ENCODE results near the gene PPP6R3.
"Not testable (repeated sequence)": the region's sequence is repeated elsewhere in the genome, so short reads cannot be mapped to it uniquely, and the experiment has no call there.

The PPP6R3 gene

GRCh38 chr11:68436162-68436888 lies 24.2 kb upstream of the PPP6R3 start:
- no peak for DNase-seq (ENCODE audit: low read depth in 2 of 2)

GRCh38 chr11:68436985-68437926 lies 23.3 kb upstream of the PPP6R3 start:
- no peak for DNase-seq (ENCODE audit: low read depth in 2 of 2)

- no peak for DNase-seq (ENCODE audit: low read depth in 2 of 2)
Observed at GRCh38 chr11:68437927-68438657, 22.5 kb upstream of the PPP6R3 start.

- DNase-seq (ENCODE audit: low read depth in 2 of 2), result no peak
Observed at GRCh38 chr11:68438658-68439259, 21.8 kb upstream of the PPP6R3 start.

GRCh38 chr11:68439355-68440065 lies 21.0 kb upstream of the PPP6R3 start:
- no peak for DNase-seq (ENCODE audit: low read depth in 2 of 2)

GRCh38 chr11:68440224-68440623 lies 20.3 kb upstream of the PPP6R3 start:
- no peak for DNase-seq (ENCODE audit: low read depth in 2 of 2)

- DNase-seq (ENCODE audit: low read depth in 2 of 2), result no peak
Observed at GRCh38 chr11:68441466-68442230, 18.9 kb upstream of the PPP6R3 start.

- DNase-seq (ENCODE audit: low read depth in 2 of 2), result no peak
Observed at GRCh38 chr11:68442433-68442832, 18.1 kb upstream of the PPP6R3 start.

- DNase-seq (ENCODE audit: low read depth in 2 of 2), result no peak
Observed at GRCh38 chr11:68444566-68444965, 16.0 kb upstream of the PPP6R3 start.

GRCh38 chr11:68445531-68446035 lies 15.0 kb upstream of the PPP6R3 start:
- DNase-seq (ENCODE audit: low read depth in 2 of 2), result no peak

- no peak for DNase-seq (ENCODE audit: low read depth in 2 of 2)
Observed at GRCh38 chr11:68446046-68446725, 14.4 kb upstream of the PPP6R3 start.

- DNase-seq (ENCODE audit: low read depth in 2 of 2), result peak; percentile 49 to 64
Observed at GRCh38 chr11:68447015-68447801, 13.3 kb upstream of the PPP6R3 start.

GRCh38 chr11:68447914-68448313 lies 12.6 kb upstream of the PPP6R3 start:
- not testable (repeated sequence) for DNase-seq (ENCODE audit: low read depth in 2 of 2)

GRCh38 chr11:68448604-68449011 lies 11.9 kb upstream of the PPP6R3 start:
- no peak for DNase-seq (ENCODE audit: low read depth in 2 of 2)

- DNase-seq (ENCODE audit: low read depth in 2 of 2), result no peak
Observed at GRCh38 chr11:68449951-68450350, 10.6 kb upstream of the PPP6R3 start.

GRCh38 chr11:68450711-68451110 lies 9.8 kb upstream of the PPP6R3 start:
- no peak for DNase-seq (ENCODE audit: low read depth in 2 of 2)

GRCh38 chr11:68454767-68455166 lies 5.8 kb upstream of the PPP6R3 start:
- no peak for DNase-seq (ENCODE audit: low read depth in 2 of 2)

- DNase-seq (ENCODE audit: low read depth in 2 of 2), result no peak
Observed at GRCh38 chr11:68455485-68455884, 5.1 kb upstream of the PPP6R3 start.

Data from activated CD4-positive, alpha-beta T cell treated with anti-CD3 and anti-CD28 coated beads for 24 hours (primary cell).